Right kidney (tissue), 1 donor: ENCODE results near the gene SLC39A3.
A peak's percentile ranks its signal among the peaks of the same experiment; 100 is the strongest.

Source experiments
- DNase-seq: peaks from one replicate; pipeline ENCODE4 v3.0.0-alpha.2; 2016

SLC39A3 gene

DNA sequence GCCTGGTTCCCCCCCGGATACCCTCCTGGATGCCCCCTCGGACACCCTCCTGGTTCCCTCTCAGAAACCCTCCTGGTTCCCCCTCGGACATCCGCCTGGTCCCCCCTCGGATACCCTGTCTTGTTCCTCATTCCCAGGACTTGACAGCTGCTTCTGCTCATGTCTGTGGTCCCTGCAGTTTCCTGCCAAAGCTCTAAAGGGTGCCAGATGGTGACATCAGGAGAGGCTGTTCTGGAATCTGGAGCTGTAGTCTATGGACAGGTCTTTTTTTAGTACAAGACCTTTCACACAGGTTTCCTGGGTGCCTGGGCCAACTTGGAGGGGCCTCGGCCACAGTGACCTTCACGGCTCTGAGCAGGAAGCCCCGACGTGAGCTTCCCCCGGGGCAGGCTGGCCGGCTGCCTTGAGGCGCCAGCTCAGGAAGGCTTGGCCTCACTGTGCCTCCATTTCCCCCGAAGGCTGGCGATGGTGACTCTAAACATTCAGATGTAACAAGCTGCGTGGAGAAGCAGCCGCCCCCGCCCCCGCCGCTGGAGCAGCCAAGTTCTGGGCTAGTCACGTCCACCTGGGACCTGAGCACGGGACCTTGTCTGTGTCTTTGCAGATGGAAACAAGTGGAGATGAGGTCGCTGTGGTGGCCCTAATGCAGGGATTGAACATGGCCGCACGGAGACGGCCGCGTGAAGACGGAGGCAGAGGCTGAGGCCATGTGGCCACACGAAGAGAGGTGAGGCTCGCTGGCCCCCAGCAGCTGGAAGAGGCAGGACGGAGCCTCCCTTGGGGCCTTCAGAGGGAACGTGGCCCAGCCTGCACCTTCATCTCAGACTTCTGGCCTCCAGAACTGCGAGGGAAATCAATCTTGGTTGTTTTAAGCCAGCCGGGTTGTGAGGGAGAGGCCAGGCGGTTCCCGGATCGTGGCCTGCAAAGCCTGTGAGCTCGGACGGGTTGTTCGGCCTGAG lies 30.5 kb upstream of the SLC39A3 start:
- peak; percentile 15 for DNase-seq

- DNase-seq, result no peak
These were observed 29.4 kb upstream of the SLC39A3 start for GRCh38 chr19:2769218-2769617.

DNA sequence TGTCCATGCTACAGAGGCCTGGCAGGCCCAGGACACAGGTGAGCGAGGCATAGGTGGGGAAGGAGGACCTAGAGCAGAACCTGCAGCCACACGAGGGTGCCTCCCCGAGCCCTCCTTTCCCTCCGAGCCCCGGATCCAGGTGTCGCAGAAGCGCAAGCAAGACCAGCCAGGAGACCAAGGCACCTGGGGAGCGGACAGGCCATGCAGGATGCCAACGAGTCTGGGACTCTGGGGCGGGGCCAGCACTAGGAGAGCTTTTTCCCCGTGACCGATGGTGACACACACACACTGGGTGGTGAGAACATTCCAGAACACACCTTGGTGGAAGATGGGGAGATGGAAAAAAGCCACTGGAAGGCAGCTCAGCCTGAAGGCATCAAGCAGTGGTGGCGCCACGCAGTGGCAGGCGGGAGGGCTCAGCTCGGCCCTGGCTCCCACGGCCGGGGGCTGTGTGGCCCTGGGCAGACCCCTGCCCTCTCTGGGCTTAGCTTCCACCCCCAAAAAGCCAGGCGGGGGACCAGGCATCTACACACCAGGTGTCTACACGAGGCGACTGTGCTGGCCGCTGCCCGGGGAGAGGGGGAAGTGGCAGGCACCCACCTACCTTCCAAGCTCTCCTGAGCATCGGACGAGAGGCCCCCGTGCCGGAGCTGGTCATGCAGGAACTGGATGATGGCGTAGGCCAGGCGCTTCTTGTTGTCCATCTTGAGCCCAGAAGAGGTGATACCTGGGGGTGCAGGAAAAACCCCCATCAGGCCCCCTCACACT lies 28.7 kb upstream of the SLC39A3 start:
- no peak for DNase-seq

GRCh38 chr19:2767688-2768087 lies 27.9 kb upstream of the SLC39A3 start:
- no peak for DNase-seq

- DNase-seq, result no peak
These were observed 27.0 kb upstream of the SLC39A3 start for GRCh38 chr19:2766594-2767372.

DNA sequence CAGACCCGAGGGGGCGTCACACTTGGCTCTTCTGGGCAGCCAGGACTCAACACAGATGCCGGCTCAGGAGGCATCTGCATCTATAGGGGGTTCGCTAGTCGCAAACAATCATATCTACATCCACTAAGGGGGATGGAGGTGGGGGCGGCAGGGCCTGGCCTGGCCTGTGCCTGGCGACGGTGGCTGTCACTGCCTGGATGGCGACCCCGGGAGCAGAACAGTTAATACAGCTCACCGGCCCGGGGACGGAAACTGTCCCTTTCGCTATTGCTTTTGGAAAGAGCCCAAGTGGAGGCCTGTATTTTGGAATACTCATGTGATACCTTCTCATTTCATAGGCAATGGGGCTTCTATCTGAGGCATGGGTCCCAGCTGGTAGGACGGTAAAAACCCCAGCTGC lies 25.6 kb upstream of the SLC39A3 start:
- no peak for DNase-seq

- DNase-seq, result no peak
These were observed 25.1 kb upstream of the SLC39A3 start for GRCh38 chr19:2764945-2765344.

GRCh38 chr19:2763687-2764086 lies 23.9 kb upstream of the SLC39A3 start:
- no peak for DNase-seq

DNA sequence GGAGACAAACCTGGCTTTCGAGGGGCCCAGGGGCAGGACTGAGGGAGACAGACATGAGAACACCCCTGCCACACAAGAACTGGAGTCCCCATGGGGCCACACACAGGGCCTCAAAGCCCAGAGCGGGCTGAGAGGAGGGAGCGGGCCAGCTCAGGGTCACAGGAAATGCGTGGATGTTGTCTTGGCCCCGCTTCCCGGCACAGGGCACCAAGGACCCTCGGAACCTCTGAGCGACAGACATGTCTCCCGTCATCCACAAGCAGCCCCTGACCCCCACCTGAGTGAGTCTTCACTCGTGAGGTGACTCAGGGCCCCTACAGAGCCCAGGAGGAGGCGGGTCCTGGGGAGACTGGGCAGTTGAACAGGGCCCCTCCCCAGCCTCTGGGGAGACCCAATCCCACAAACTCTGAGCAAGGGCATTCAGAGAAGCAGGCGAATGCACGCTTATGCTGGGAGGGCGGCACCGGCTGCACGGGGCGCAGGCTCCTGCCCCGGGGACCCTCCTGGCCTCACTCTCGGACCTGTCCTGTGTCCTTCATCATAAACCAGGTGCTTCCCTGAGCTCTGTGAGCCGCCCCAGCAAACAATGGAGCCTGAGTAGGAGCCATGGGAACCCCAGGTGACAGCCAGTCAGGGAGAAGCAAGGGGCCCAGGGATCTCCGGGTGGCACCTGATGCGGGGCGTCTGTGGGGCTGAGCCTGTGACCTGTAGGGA lies 23.1 kb upstream of the SLC39A3 start:
- DNase-seq, result no peak

DNA sequence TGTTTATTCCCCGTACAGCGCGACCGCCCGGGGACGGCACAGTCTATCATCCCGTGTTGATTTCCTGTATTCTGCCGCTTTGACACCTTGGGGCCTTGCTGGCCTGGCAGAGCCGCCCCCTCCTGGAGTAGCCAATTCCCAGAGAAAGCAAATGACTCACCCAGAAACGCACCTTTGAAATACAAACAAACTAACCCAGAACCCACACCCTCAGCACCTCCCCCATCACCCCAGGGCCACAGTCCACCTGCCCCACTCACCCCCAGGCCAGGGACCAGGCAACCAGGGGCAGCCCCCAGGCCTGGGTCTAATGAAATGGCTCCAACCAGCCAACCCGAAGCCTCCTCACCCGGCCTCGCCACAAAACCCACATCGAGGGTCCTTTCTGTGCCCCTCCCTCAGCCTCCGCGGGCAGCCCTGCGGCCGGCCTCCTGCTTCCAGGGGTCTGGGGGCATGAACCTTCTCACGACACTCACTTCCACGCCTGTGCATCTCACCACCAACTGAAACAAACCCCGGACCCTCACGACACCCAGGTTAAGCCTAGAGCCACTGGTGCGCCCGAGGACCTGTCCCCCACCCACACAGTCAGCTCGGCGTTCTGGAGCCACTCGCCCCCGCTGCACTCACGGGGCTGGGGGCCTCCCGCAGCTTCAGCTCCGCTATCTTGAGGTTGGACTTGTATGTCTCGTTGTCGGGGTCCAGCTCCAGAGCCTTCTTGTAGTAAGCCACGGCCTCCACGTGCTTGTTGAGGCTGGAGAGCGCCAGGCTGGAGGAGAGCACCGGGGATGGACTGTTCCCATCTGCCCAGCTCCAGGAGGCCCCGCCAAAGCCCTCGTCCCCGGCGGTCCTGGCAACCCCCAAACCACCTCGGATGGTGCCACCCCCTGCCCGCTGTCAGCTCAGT lies 22.3 kb upstream of the SLC39A3 start:
- no peak for DNase-seq

- DNase-seq, result no peak
These were observed 21.5 kb upstream of the SLC39A3 start for GRCh38 chr19:2761309-2761677.

- DNase-seq, result no peak
These were observed 20.1 kb upstream of the SLC39A3 start for GRCh38 chr19:2759965-2760364.

DNA sequence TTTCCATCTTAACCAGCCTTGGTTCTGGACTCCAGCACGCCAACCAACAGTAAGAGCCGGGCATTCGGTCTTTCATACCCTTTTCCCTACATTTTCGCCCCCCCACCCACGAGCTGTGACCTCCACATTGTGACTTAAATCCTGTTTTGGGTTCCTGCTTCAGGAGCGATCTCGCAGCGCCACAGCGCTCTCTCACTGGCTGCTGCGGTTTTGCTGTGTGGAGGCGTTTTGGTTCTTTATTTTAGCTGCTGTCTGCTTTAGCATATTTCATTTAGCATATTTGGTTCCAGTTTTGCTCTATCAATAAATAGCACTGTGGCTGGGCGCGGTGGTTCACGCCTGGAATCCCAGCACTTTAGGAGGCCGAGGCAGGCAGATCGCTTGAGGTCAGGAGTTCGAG lies 19.5 kb upstream of the SLC39A3 start:
- no peak for DNase-seq

DNA sequence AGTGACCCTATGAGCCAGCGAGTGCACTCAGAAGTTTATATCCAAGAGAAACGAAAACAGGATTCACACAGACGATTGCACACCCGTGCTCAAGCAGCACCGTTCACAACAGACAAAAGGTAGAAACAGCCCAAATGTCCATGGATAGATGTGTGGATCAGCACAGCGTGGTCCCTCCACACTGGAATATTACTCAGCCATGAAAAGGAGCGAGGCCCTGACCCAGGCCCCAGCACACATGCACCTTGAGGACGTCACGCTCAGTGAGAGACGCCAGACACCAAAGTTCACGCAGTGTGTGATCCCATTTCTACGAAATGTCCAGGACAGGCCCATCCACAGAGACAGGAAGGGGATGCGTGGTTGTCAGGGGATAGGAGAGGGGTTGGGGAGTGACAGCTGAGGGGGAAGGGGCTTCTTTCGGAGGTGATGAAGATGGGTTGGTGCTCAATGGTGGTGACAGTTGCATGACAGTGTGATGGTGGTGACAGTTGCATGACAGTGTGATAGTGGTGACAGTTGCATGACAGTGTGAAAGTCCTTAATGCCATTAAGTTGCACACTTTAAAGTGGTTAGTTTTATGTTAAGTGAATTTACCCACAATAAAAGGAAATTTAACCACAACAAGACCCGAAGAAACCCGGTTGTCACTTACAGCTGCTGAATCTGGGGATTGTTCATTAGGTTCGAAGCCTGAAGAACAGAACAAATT lies 18.9 kb upstream of the SLC39A3 start:
- DNase-seq, result no peak

- no peak for DNase-seq
These were observed 17.4 kb upstream of the SLC39A3 start for GRCh38 chr19:2756921-2757881.

DNA sequence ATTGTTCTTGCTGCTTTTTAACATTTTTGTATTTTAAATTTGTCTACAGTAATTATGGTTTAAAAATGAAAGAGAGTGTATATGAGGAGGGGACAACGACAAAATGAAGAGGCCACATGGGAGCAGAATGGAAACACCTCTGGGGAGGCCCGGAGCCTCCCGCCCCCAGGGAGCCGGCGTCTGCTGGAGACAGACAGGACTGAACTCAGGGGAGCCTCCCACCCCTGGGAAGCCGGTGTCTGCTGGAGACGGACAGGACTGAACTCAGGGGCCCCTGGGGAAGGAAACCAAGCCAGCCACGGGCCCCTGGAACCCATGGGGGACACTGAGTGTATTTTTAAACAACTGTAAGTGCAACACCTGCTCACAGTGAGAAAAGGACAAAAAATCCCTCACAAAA lies 16.7 kb upstream of the SLC39A3 start:
- DNase-seq, result no peak

- DNase-seq, result no peak
These were observed 16.0 kb upstream of the SLC39A3 start for GRCh38 chr19:2755811-2756210.

- no peak for DNase-seq
These were observed 15.6 kb upstream of the SLC39A3 start for GRCh38 chr19:2755448-2755705.

- DNase-seq, result no peak
These were observed 15.0 kb upstream of the SLC39A3 start for GRCh38 chr19:2754659-2755447.
